ENCODE results near the gene PFKFB3.

Gene PFKFB3

GRCh38 chr10:6201516-6201975 is 1.2 kb upstream of the PFKFB3 start (continued):
- TF ChIP-seq BCL6B (tag by site-specific recombination; IDR thresholded peaks at IDR 0.05) (no peak), TSHZ1 (tag by site-specific recombination; IDR thresholded peaks at IDR 0.05; ENCODE audit: borderline replicate concordance) (no peak), ZNF280C (tag by site-specific recombination; IDR thresholded peaks at IDR 0.05) (no peak), ZNF133 (tag by site-specific recombination; IDR thresholded peaks at IDR 0.05) (no peak), SP2 (tag by site-specific recombination; IDR thresholded peaks at IDR 0.05) (peak; percentile 83), PRDM10 (tag by site-specific recombination; IDR thresholded peaks at IDR 0.05) (no peak), ZBTB11 (tag by site-specific recombination; conservative IDR thresholded peaks at IDR 0.05; ENCODE audit: low read depth) (peak; percentile 36; the same call in 1 of the 2 replicates), ZEB2 (tag by site-specific recombination; IDR thresholded peaks at IDR 0.05) (no peak)

GRCh38 chr10:6202098-6202683 is 541 bp upstream of the PFKFB3 start:
- peak overlapping the region; percentile 54; the same call in 1 of the 2 replicates for H3K27ac ChIP-seq (ENCODE audit: extremely low read depth, low read depth, low read length)
- H3K36me3 ChIP-seq (ENCODE audit: control insufficient read depth in 2 of 2, insufficient read depth in 1 of 2, low read length in 2 of 2) = no peaks in the 10 kb centered on the region
- peak overlapping the region; percentile 4 for H3K4me3 ChIP-seq (ENCODE audit: low read depth, low read length)
- no peak for TF ChIP-seq ZSCAN23 (tag by site-specific recombination; IDR thresholded peaks at IDR 0.05)
- TF ChIP-seq ZBTB21 (tag by site-specific recombination; IDR thresholded peaks at IDR 0.05) = no peak
- TF ChIP-seq ZNF792 (tag by site-specific recombination; IDR thresholded peaks at IDR 0.05) = no peak
- no peak for TF ChIP-seq ZNF433 (tag by site-specific recombination; IDR thresholded peaks at IDR 0.05; ENCODE audit: low read depth)
- no peak for TF ChIP-seq KLF9 (tag by site-specific recombination; IDR thresholded peaks at IDR 0.05; ENCODE audit: low read depth)
- TF ChIP-seq ZNF175 (tag by site-specific recombination; IDR thresholded peaks at IDR 0.05) = no peak
- TF ChIP-seq ZNF416 (tag by site-specific recombination; IDR thresholded peaks at IDR 0.05) = no peak
- no peak for TF ChIP-seq SP3 (tag by site-specific recombination; IDR thresholded peaks at IDR 0.05)
- TF ChIP-seq IKZF3 (tag by site-specific recombination; IDR thresholded peaks at IDR 0.05) = no peak
- no peak for TF ChIP-seq KLF17 (tag by site-specific recombination; IDR thresholded peaks at IDR 0.05)

More at GRCh38 chr10:6202098-6202683, 541 bp upstream of the PFKFB3 start:
- peaks cover 16% of the 10 kb centered on the region for H3K4me1 ChIP-seq (ENCODE audit: control insufficient read depth, insufficient read depth, low read length)
- CTCF ChIA-PET = interaction anchor here (0.6 to 2.2 kb wide), 32 partner anchors 8 to 351 kb away, joined by 3 to 84 read pairs (median 4); no protein-coding TSS in a partner anchor
- POLR2A ChIA-PET = interaction anchor here (0.5 to 5.1 kb wide), 34 partner anchors 9 to 1280 kb away, joined by 3 to 92 read pairs (median 4); partner anchors contain the start of genes ANKRD16 and FBH1
- no peaks in the 10 kb centered on the region for H3K9me3 ChIP-seq (ENCODE audit: control insufficient read depth, insufficient read depth, low read depth, low read length)
